NB4 (cell line): ENCODE results near the gene SUN2.

Source experiments
- DNase-seq: peaks from one replicate; pipeline ENCODE4 v3.0.0; 2010; ENCODE audit warnings: low read depth
- H3K4me3 ChIP-seq: one replicate; pipeline ENCODE4 v1.5.1; 2011; ENCODE audit warnings: mild to moderate bottlenecking, low read depth, low read length, moderate library complexity
- CTCF ChIP-seq: IDR thresholded peaks from one replicate; pipeline ENCODE4 v1.5.1; 2012; ENCODE audit warnings: low read depth, low read length
- MAX ChIP-seq: IDR thresholded peaks from 2 replicates; pipeline ENCODE4 v1.6.1; 2011; ENCODE audit warnings: low read depth, low read length
- MYC ChIP-seq: IDR thresholded peaks from 2 replicates; pipeline ENCODE4 v1.6.1; 2011; ENCODE audit warnings: low read depth, low read length
- POLR2A ChIP-seq: IDR thresholded peaks from 2 replicates; pipeline ENCODE4 v1.6.1; 2011; ENCODE audit warnings: mild to moderate bottlenecking; ENCODE audit not compliant: insufficient read length; ENCODE audit errors: extremely low read depth

The SUN2 gene

GRCh38 chr22:38694940-38695339 lies 60.9 kb downstream of the SUN2 start:
- TF ChIP-seq MAX (no peak), POLR2A (no peak), MYC (no peak), CTCF (no peak)
- DNase-seq, result no peak
- H3K4me3 ChIP-seq, result no peak overlapping the region

- no peak overlapping the region for H3K4me3 ChIP-seq
- DNase-seq, result no peak
- TF ChIP-seq MYC (no peak), POLR2A (no peak), MAX (no peak), CTCF (no peak)
Observed at GRCh38 chr22:38694049-38694448, 61.7 kb downstream of the SUN2 start.

- TF ChIP-seq MAX (no peak), CTCF (no peak), POLR2A (no peak), MYC (no peak)
- no peak for DNase-seq
- no peak overlapping the region for H3K4me3 ChIP-seq
Observed at GRCh38 chr22:38689651-38690050, 66.1 kb downstream of the SUN2 start.

- no peak for DNase-seq
- H3K4me3 ChIP-seq, result no peak overlapping the region
- TF ChIP-seq POLR2A (no peak), MYC (no peak), MAX (no peak), CTCF (no peak)
Observed at GRCh38 chr22:38685761-38686160, 70.0 kb downstream of the SUN2 start.

GRCh38 chr22:38684895-38685294 lies 70.9 kb downstream of the SUN2 start:
- DNase-seq, result no peak
- H3K4me3 ChIP-seq, result no peak overlapping the region
- no peak for TF ChIP-seq POLR2A
- TF ChIP-seq MAX, result no peak
- TF ChIP-seq MYC, result no peak
- no peak for TF ChIP-seq CTCF
